B cell (primary cell): ENCODE results near the gene PBXIP1. TPM values are rescaled to one million over a fixed set of nuclear protein-coding genes. Genes with fewer than 3 reads are reported as not detected.

ENCODE experiments used
- ATAC-seq: fragments of 200-7000 bp; cut with Tn5 transposase; one replicate; pipeline ENCODE4 v1.10.0; 2021; ENCODE audit warnings: low read depth, mild to moderate bottlenecking, moderate number of reproducible peaks, moderate library complexity
- CTCF ChIA-PET: fragments of 350-600 bp; sonication (Branson Sonifier 250); formaldehyde crosslinking; loops from one replicate; lab custom pipeline; 2021; ENCODE audit warnings: antibody characterized with exemption, inconsistent platforms; lab: Charles Lee
- POLR2A ChIA-PET: fragments of 350-600 bp; sonication (Branson Sonifier 250); formaldehyde crosslinking; loops from one replicate; lab custom pipeline; 2021; ENCODE audit warnings: antibody characterized with exemption; lab: Charles Lee
- DNase-seq: peaks from one replicate; pipeline ENCODE4 v3.0.0; 2013
- H2AFZ ChIP-seq: 2 replicates; pipeline ENCODE4 v1.6.1; 2012; ENCODE audit warnings: mild to moderate bottlenecking, low read depth, low read length; ENCODE audit not compliant: insufficient read depth, poor library complexity, severe bottlenecking
- H3K27ac ChIP-seq, 2 donors: 1 replicate in 1 of 2; 2 replicates in 1 of 2; pipeline ENCODE4 v1.5.1; 2012 to 2013; ENCODE audit warnings: low read length in 2 of 2, mild to moderate bottlenecking in 2 of 2, moderate library complexity in 1 of 2
- H3K27me3 ChIP-seq, 4 experiments: fragments of 200-600 bp in 1 of 4; sonication (generic) in 1 of 4; replicated peaks in 1 of 4; 1 replicate in 2 of 4; 2 replicates in 2 of 4; pipeline versions ENCODE4 v1.6.1 to v1.7.0; 2013 to 2016; ENCODE audit warnings: low read length in 3 of 4, mild to moderate bottlenecking in 2 of 4, mixed read lengths in 1 of 4, moderate library complexity in 1 of 4; ENCODE audit not compliant: insufficient read depth in 4 of 4, control insufficient read depth in 3 of 4; ENCODE audit errors: control extremely low read depth in 1 of 4
- H3K36me3 ChIP-seq, 2 experiments: replicated peaks in 1 of 2; 1 replicate in 1 of 2; 2 replicates in 1 of 2; pipeline versions ENCODE4 v1.6.1 to v1.7.1; 2013; ENCODE audit warnings: low read length in 1 of 2; ENCODE audit not compliant: insufficient read depth in 2 of 2, control insufficient read depth in 1 of 2; ENCODE audit errors: control extremely low read depth in 1 of 2, extremely low read depth in 1 of 2
- H3K4me1 ChIP-seq, 2 donors: fragments of 200-600 bp in 1 of 2; sonication (generic) in 1 of 2; 1 replicate in 1 of 2; 2 replicates in 1 of 2; pipeline versions ENCODE4 v1.5.1 to v1.6.1; 2013 to 2017; ENCODE audit warnings: low read length in 2 of 2; ENCODE audit not compliant: control insufficient read depth in 2 of 2, insufficient read depth in 2 of 2
- H3K4me2 ChIP-seq: replicated peaks from 2 replicates; pipeline ENCODE3; 2012; ENCODE audit warnings: mild to moderate bottlenecking, low read depth, low read length; ENCODE audit not compliant: poor library complexity, severe bottlenecking
- H3K4me3 ChIP-seq, 5 experiments: fragments of 200-600 bp in 1 of 5; sonication (generic) in 1 of 5; 1 replicate in 3 of 5; 2 replicates in 2 of 5; pipeline versions ENCODE4 v1.5.1 to v1.7.0; 2011 to 2016; ENCODE audit warnings: low read length in 4 of 5, mild to moderate bottlenecking in 4 of 5, low read depth in 2 of 5, control low read depth in 1 of 5, moderate library complexity in 1 of 5; ENCODE audit not compliant: insufficient read depth in 1 of 5; ENCODE audit errors: control extremely low read depth in 1 of 5, extremely low read depth in 1 of 5
- H3K79me2 ChIP-seq: fragments of 200-600 bp; sonication (generic); one replicate; pipeline ENCODE4 v1.6.0; 2016; ENCODE audit warnings: low read length; ENCODE audit not compliant: control insufficient read depth, insufficient read depth
- H3K9ac ChIP-seq: fragments of 200-600 bp; sonication (generic); 2 replicates; pipeline ENCODE4 v1.6.1; 2017; ENCODE audit warnings: mild to moderate bottlenecking, low read length, moderate library complexity
- H3K9me3 ChIP-seq, 3 donors: one replicate each; pipeline versions ENCODE4 v1.6.1 to v1.7.1; 2013; ENCODE audit warnings: low read length in 2 of 3; ENCODE audit not compliant: control insufficient read depth in 2 of 3, insufficient read depth in 1 of 3; ENCODE audit errors: control extremely low read depth in 1 of 3
- H4K20me1 ChIP-seq: 2 replicates; pipeline ENCODE4 v1.6.0; 2012; ENCODE audit warnings: mild to moderate bottlenecking, low read length; ENCODE audit not compliant: insufficient read depth, control insufficient read depth, poor library complexity, severe bottlenecking
- H3K27ac Mint-ChIP-seq: one replicate; pipeline ENCODE4 v1.8.0; 2021; ENCODE audit warnings: mixed read lengths
- H3K27me3 Mint-ChIP-seq: one replicate; pipeline ENCODE4 v1.8.0; 2021; ENCODE audit warnings: mixed read lengths
- H3K4me1 Mint-ChIP-seq: one replicate; pipeline ENCODE4 v1.8.0; 2021; ENCODE audit warnings: mixed read lengths
- H3K4me3 Mint-ChIP-seq: one replicate; pipeline ENCODE4 v1.8.0; 2021; ENCODE audit warnings: mixed read lengths
- H3K9me3 Mint-ChIP-seq: one replicate; pipeline ENCODE4 v1.8.0; 2022; ENCODE audit warnings: mixed read lengths; ENCODE audit not compliant: insufficient read depth
- CTCF ChIP-seq: fragments of 200-600 bp; IDR thresholded peaks from one replicate; pipeline ENCODE4 v1.8.0; 2022; ENCODE audit warnings: antibody characterized with exemption, mild to moderate bottlenecking
- EZH2 ChIP-seq: IDR thresholded peaks from 2 replicates; pipeline ENCODE4 v1.6.1; 2012; ENCODE audit warnings: borderline replicate concordance, low read depth, mild to moderate bottlenecking, moderate library complexity, low read length; ENCODE audit not compliant: insufficient read depth, poor library complexity, severe bottlenecking
- WGBS: methylation state at CpG from one replicate; pipeline ENCODE4 v1.1.5; 2013; ENCODE audit warnings: missing lambda C conversion rate; ENCODE audit not compliant: insufficient coverage; 5-methylcytosine and 5-hydroxymethylcytosine counted together
- intact Hi-C: fragments of 100-400 bp; cut with micrococcal nuclease; formaldehyde crosslinking; loops from one replicate; pipeline ENCODE4 v1.10.0; 2022
- polyA plus RNA-seq: library from polyadenylated mRNA; depleted of rRNA; stranded (reverse); fragments of >200 nt; gene quantifications from 2 replicates; pipeline ENCODE4 v1.2.3, GENCODE V29; 2012
- total RNA-seq, 2 donors: library from RNA; stranded (reverse); fragments of 120-200 nt in 1 of 2; gene quantifications; 1 replicate in 1 of 2; 2 replicates in 1 of 2; pipeline versions ENCODE4 v1.2.3 to v1.2.4, GENCODE V29; 2013 to 2022

Gene PBXIP1
- total and polyA plus RNA-seq, 2 donors (not counting 1 experiment from before 2014, with no cell fraction given), result 77.6 to 212 TPM

GRCh38 chr1:154934358-154934948 is 21.4 kb downstream of the PBXIP1 start:
- Histone ChIP-seq H3K27me3 (no peaks in the 10 kb centered on the region), H3K27ac (no peak overlapping the region), H3K4me1 (peaks cover 18 to 28% of the 10 kb centered on the region in 2 donors), H3K9ac (no peak overlapping the region), H3K4me2 (no peak overlapping the region), H4K20me1 (no peaks in the 10 kb centered on the region), H2AFZ (no peak overlapping the region), H3K9me3 (no peaks in the 10 kb centered on the region), H3K36me3 (peaks cover 0 to 6% of the 10 kb centered on the region in 2 experiments), H3K79me2 (peaks cover 23% of the 10 kb centered on the region), H3K4me3 (no peak overlapping the region)
- DNase-seq, result no peak
- no peak for ATAC-seq
- Mint-ChIP-seq H3K27me3 (no peaks in the 10 kb centered on the region), H3K4me3 (peak overlapping the region; percentile 26), H3K4me1 (peaks cover 34% of the 10 kb centered on the region), H3K9me3 (no peaks in the 10 kb centered on the region), H3K27ac (peak overlapping the region; percentile 61)
- intact Hi-C loops, result no loop called here
- TF ChIP-seq CTCF (no peak), EZH2 (no peak)
- CTCF ChIA-PET, result interaction anchor here (0.7 to 2.3 kb wide), 3 partner anchors 13 to 83 kb away, joined by 3 to 7 read pairs (median 6); no protein-coding TSS in a partner anchor
- POLR2A ChIA-PET, result no interaction called here
- 94% methylated on average over 4 of the region's 5 CpGs for WGBS

- POLR2A ChIA-PET, result no interaction called here
- no peak for ATAC-seq
- Histone ChIP-seq H2AFZ (no peak overlapping the region), H3K4me1 (peaks cover 11% of the 10 kb centered on the region in 2 donors), H3K9ac (no peak overlapping the region), H3K27me3 (no peaks in the 10 kb centered on the region), H3K79me2 (peaks cover 19% of the 10 kb centered on the region), H3K36me3 (peaks cover 0 to 18% of the 10 kb centered on the region in 2 experiments), H3K27ac (no peak overlapping the region), H4K20me1 (no peaks in the 10 kb centered on the region), H3K4me3 (no peak overlapping the region), H3K9me3 (no peaks in the 10 kb centered on the region), H3K4me2 (no peak overlapping the region)
- CTCF ChIA-PET, result interaction anchor here (1.1 to 2.2 kb wide), 3 partner anchors 13 to 373 kb away, joined by 3 to 9 read pairs (median 4); no protein-coding TSS in a partner anchor
- Mint-ChIP-seq H3K27ac (no peak overlapping the region), H3K4me3 (no peak overlapping the region), H3K27me3 (no peaks in the 10 kb centered on the region), H3K4me1 (peaks cover 17% of the 10 kb centered on the region), H3K9me3 (no peaks in the 10 kb centered on the region)
- no peak for TF ChIP-seq EZH2
- TF ChIP-seq CTCF, result no peak
- intact Hi-C loops, result no loop called here
- no peak for DNase-seq
- 97% methylated on average over 6 of the region's 11 CpGs for WGBS
Measured at GRCh38 chr1:154931940-154932487, 23.9 kb downstream of the PBXIP1 start.
